HG03196 (cell line): ENCODE results near the gene PURB.
A peak's percentile ranks its signal among the peaks of the same experiment; 100 is the strongest.
"Not testable (repeated sequence)": the region's sequence is repeated elsewhere in the genome, so short reads cannot be mapped to it uniquely, and the experiment has no call there.

ENCODE experiments used
- ATAC-seq: cut with Tn5 transposase; IDR thresholded peaks from one replicate; pipeline ENCODE4 v1.9.1; 2021; ENCODE audit not compliant: unreplicated experiment

PURB gene

GRCh38 chr7:44885394-44886317, at the start of gene PURB:
TSS of gene PURB (minus strand) at chr7:44885530. CDS start at chr7:44885348, 182 bp downstream.
- peak; percentile 85 for ATAC-seq

- ATAC-seq: no peak
Observed at GRCh38 chr7:44935016-44935415, 49.7 kb upstream of the PURB start.

- not testable (repeated sequence) for ATAC-seq
Observed at GRCh38 chr7:44934510-44934909, 49.2 kb upstream of the PURB start.

GRCh38 chr7:44930921-44931320, 45.6 kb upstream of the PURB start:
- ATAC-seq: no peak

GRCh38 chr7:44922351-44922694, 37.0 kb upstream of the PURB start:
- ATAC-seq: no peak

GRCh38 chr7:44921607-44922350, 36.4 kb upstream of the PURB start:
- peak; percentile 58 for ATAC-seq

GRCh38 chr7:44920119-44920518, 34.8 kb upstream of the PURB start:
- ATAC-seq: no peak

- no peak for ATAC-seq
Observed at GRCh38 chr7:44918029-44918428, 32.7 kb upstream of the PURB start.

- ATAC-seq: no peak
Observed at GRCh38 chr7:44917465-44917864, 32.1 kb upstream of the PURB start.

GRCh38 chr7:44914992-44915607, 29.8 kb upstream of the PURB start:
- no peak for ATAC-seq

GRCh38 chr7:44912775-44913347, 27.5 kb upstream of the PURB start:
- ATAC-seq: no peak

GRCh38 chr7:44911911-44912310, 26.6 kb upstream of the PURB start:
- ATAC-seq: no peak

- ATAC-seq: no peak
Observed at GRCh38 chr7:44909596-44910389, 24.5 kb upstream of the PURB start.

GRCh38 chr7:44906965-44907364, 21.6 kb upstream of the PURB start:
- no peak for ATAC-seq

GRCh38 chr7:44905002-44905635, 19.8 kb upstream of the PURB start:
- ATAC-seq: no peak

GRCh38 chr7:44899443-44899842, 14.1 kb upstream of the PURB start:
- no peak for ATAC-seq

- ATAC-seq: no peak
Observed at GRCh38 chr7:44898039-44898438, 12.7 kb upstream of the PURB start.

- no peak for ATAC-seq
Observed at GRCh38 chr7:44897309-44897708, 12.0 kb upstream of the PURB start.

GRCh38 chr7:44894888-44895580, 9.7 kb upstream of the PURB start:
- no peak for ATAC-seq
